GM23338 (cell line): ENCODE measurements around the gene ATXN7L2.

Experiments
- CREB1 ChIP-seq: fragments of 250-450 bp; sonication (Bioruptor Pico); IDR thresholded peaks from 2 replicates; pipeline ENCODE4 v1.5.0; 2020; ENCODE audit warnings: low read depth, mild to moderate bottlenecking, moderate library complexity
- CTCF ChIP-seq, 2 experiments: fragments of 200-600 bp in 1 of 2; sonication (generic) in 1 of 2; conservative IDR thresholded peaks; 2 replicates each; pipeline versions ENCODE4 v1.5.1 to v1.6.1; 2016 to 2017; ENCODE audit warnings: antibody characterized with exemption in 2 of 2, low read depth in 2 of 2, mild to moderate bottlenecking in 2 of 2, moderate library complexity in 1 of 2
- EZH2 ChIP-seq: fragments of 200-600 bp; sonication (generic); IDR thresholded peaks from one replicate; pipeline ENCODE4 v1.8.0; 2017; ENCODE audit warnings: antibody characterized with exemption, mild to moderate bottlenecking, low read depth; ENCODE audit not compliant: unreplicated experiment
- EZH2phosphoT487 ChIP-seq: fragments of 200-600 bp; sonication (generic); IDR thresholded peaks from one replicate; pipeline ENCODE4 v1.8.1; 2018; ENCODE audit warnings: antibody characterized with exemption; ENCODE audit not compliant: unreplicated experiment
- JUNB ChIP-seq: IDR thresholded peaks from one replicate; pipeline ENCODE4 v1.6.1; 2016; ENCODE audit warnings: antibody characterized with exemption; ENCODE audit not compliant: unreplicated experiment
- NANOG ChIP-seq: IDR thresholded peaks from 2 replicates; pipeline ENCODE4 v1.6.1; 2016; ENCODE audit warnings: antibody characterized with exemption, borderline replicate concordance
- POLR2AphosphoS5 ChIP-seq: IDR thresholded peaks from 2 replicates; pipeline ENCODE4 v1.6.1; 2016; ENCODE audit warnings: antibody characterized with exemption, low read depth
- STAT1 ChIP-seq: IDR thresholded peaks from one replicate; pipeline ENCODE4 v1.6.1; 2016; ENCODE audit warnings: antibody characterized with exemption; ENCODE audit not compliant: unreplicated experiment
- ZNF114 ChIP-seq: fragments of 250-450 bp; sonication (Bioruptor Pico); IDR thresholded peaks from 2 replicates; pipeline ENCODE4 v1.5.0; 2020; ENCODE audit warnings: mild to moderate bottlenecking, moderate library complexity
- ZNF331 ChIP-seq: fragments of 250-450 bp; sonication (Bioruptor Pico); IDR thresholded peaks from 2 replicates; pipeline ENCODE4 v1.5.0; 2020; ENCODE audit warnings: low read depth, mild to moderate bottlenecking, moderate library complexity
- TF ChIP-seq, protein P1 (sequence below): IDR thresholded peaks from one replicate; pipeline ENCODE4 v1.6.1; 2018; ENCODE audit warnings: antibody characterized with exemption; ENCODE audit not compliant: unreplicated experiment
- TF ChIP-seq, protein P2 (sequence below): IDR thresholded peaks from 2 replicates; pipeline ENCODE4 v1.6.1; 2016; ENCODE audit warnings: antibody characterized with exemption
- TF ChIP-seq, protein P3 (sequence below): fragments of 250-450 bp; sonication (Bioruptor Pico); IDR thresholded peaks from 2 replicates; pipeline ENCODE4 v1.5.0; 2020; ENCODE audit warnings: mild to moderate bottlenecking, moderate library complexity

DNA sequence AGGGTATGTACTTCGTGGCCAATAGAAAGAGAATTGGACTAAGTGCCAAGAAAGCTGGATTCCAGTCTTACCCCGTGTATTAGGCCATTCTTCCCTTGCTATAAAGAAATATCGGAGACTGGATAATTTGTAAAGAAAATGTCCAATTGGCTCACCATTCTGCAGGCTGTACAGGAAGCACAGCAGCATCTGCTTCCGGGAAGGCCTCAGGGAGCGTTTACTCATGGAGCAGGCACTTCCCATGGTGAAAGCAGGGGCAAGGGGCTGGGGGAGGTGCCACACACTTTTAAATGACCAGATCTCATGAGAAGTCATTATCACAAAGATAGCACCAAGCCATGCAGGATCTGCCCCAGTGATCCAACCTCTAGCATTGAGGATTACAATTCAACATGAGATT is 33.6 kb downstream of the ATXN7L2 start:
- TF ChIP-seq EZH2 (no peak), POLR2AphosphoS5 (no peak), CTCF (conservative IDR thresholded peaks at IDR 0.05; ENCODE audit: low read depth in 2 of 2) (no peak), EZH2phosphoT487 (no peak), JUNB (no peak), CREB1 (CRISPR knock-in tag) (no peak), STAT1 (no peak), ZNF114 (no peak), NANOG (no peak), ZNF331 (no peak)
- TF ChIP-seq, protein P1, sequence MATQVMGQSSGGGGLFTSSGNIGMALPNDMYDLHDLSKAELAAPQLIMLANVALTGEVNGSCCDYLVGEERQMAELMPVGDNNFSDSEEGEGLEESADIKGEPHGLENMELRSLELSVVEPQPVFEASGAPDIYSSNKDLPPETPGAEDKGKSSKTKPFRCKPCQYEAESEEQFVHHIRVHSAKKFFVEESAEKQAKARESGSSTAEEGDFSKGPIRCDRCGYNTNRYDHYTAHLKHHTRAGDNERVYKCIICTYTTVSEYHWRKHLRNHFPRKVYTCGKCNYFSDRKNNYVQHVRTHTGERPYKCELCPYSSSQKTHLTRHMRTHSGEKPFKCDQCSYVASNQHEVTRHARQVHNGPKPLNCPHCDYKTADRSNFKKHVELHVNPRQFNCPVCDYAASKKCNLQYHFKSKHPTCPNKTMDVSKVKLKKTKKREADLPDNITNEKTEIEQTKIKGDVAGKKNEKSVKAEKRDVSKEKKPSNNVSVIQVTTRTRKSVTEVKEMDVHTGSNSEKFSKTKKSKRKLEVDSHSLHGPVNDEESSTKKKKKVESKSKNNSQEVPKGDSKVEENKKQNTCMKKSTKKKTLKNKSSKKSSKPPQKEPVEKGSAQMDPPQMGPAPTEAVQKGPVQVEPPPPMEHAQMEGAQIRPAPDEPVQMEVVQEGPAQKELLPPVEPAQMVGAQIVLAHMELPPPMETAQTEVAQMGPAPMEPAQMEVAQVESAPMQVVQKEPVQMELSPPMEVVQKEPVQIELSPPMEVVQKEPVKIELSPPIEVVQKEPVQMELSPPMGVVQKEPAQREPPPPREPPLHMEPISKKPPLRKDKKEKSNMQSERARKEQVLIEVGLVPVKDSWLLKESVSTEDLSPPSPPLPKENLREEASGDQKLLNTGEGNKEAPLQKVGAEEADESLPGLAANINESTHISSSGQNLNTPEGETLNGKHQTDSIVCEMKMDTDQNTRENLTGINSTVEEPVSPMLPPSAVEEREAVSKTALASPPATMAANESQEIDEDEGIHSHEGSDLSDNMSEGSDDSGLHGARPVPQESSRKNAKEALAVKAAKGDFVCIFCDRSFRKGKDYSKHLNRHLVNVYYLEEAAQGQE = no peak
- TF ChIP-seq, protein P2, sequence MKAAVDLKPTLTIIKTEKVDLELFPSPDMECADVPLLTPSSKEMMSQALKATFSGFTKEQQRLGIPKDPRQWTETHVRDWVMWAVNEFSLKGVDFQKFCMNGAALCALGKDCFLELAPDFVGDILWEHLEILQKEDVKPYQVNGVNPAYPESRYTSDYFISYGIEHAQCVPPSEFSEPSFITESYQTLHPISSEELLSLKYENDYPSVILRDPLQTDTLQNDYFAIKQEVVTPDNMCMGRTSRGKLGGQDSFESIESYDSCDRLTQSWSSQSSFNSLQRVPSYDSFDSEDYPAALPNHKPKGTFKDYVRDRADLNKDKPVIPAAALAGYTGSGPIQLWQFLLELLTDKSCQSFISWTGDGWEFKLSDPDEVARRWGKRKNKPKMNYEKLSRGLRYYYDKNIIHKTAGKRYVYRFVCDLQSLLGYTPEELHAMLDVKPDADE = no peak
- TF ChIP-seq, protein P3, sequence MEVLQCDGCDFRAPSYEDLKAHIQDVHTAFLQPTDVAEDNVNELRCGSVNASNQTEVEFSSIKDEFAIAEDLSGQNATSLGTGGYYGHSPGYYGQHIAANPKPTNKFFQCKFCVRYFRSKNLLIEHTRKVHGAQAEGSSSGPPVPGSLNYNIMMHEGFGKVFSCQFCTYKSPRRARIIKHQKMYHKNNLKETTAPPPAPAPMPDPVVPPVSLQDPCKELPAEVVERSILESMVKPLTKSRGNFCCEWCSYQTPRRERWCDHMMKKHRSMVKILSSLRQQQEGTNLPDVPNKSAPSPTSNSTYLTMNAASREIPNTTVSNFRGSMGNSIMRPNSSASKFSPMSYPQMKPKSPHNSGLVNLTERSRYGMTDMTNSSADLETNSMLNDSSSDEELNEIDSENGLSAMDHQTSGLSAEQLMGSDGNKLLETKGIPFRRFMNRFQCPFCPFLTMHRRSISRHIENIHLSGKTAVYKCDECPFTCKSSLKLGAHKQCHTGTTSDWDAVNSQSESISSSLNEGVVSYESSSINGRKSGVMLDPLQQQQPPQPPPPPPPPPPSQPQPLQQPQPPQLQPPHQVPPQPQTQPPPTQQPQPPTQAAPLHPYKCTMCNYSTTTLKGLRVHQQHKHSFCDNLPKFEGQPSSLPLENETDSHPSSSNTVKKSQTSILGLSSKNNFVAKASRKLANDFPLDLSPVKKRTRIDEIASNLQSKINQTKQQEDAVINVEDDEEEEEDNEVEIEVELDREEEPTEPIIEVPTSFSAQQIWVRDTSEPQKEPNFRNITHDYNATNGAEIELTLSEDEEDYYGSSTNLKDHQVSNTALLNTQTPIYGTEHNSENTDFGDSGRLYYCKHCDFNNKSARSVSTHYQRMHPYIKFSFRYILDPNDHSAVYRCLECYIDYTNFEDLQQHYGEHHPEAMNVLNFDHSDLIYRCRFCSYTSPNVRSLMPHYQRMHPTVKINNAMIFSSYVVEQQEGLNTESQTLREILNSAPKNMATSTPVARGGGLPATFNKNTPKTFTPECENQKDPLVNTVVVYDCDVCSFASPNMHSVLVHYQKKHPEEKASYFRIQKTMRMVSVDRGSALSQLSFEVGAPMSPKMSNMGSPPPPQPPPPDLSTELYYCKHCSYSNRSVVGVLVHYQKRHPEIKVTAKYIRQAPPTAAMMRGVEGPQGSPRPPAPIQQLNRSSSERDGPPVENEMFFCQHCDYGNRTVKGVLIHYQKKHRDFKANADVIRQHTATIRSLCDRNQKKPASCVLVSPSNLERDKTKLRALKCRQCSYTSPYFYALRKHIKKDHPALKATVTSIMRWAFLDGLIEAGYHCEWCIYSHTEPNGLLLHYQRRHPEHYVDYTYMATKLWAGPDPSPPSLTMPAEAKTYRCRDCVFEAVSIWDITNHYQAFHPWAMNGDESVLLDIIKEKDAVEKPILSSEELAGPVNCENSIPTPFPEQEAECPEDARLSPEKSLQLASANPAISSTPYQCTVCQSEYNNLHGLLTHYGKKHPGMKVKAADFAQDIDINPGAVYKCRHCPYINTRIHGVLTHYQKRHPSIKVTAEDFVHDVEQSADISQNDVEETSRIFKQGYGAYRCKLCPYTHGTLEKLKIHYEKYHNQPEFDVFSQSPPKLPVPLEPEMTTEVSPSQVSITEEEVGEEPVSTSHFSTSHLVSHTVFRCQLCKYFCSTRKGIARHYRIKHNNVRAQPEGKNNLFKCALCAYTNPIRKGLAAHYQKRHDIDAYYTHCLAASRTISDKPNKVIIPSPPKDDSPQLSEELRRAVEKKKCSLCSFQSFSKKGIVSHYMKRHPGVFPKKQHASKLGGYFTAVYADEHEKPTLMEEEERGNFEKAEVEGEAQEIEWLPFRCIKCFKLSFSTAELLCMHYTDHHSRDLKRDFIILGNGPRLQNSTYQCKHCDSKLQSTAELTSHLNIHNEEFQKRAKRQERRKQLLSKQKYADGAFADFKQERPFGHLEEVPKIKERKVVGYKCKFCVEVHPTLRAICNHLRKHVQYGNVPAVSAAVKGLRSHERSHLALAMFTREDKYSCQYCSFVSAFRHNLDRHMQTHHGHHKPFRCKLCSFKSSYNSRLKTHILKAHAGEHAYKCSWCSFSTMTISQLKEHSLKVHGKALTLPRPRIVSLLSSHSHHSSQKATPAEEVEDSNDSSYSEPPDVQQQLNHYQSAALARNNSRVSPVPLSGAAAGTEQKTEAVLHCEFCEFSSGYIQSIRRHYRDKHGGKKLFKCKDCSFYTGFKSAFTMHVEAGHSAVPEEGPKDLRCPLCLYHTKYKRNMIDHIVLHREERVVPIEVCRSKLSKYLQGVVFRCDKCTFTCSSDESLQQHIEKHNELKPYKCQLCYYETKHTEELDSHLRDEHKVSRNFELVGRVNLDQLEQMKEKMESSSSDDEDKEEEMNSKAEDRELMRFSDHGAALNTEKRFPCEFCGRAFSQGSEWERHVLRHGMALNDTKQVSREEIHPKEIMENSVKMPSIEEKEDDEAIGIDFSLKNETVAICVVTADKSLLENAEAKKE = no peak
